ENCODE data around the gene NADSYN1.

NADSYN1 gene

DNA sequence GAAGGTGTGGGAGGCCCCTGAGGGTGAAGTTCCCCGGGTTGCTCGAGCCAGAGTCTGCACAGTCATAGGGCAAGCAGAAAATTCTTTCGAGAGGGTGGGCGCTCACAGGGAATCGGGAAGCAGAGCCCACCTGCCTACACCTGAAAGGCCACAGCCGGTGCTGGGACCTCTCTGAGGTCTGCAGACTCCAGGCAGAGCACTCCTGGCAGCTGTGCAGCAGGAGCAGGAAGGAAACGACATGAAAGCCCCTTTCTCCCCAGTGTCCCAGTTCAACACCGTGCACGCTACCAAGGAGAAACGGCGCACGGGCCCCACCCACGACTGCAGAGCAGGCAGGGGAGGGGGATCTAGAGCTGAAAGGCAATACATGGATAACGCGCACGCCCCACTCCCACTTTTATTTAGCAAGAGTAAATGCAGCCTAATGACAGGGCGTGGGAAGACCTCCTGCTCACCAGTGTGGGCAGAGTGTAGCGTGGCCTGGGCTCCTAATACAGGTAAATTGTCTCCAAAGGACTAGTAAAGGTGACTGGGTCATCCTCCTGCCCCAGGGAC, 18.4 kb upstream of the NADSYN1 start:
- H3K27ac ChIP-seq (ENCODE audit: extremely low read depth, low read depth, low read length), result no peak overlapping the region
- no peak for TF ChIP-seq ZNF24 (tag by site-specific recombination; IDR thresholded peaks at IDR 0.05)
- no peak for TF ChIP-seq HOXC10 (CRISPR knock-in tag; IDR thresholded peaks at IDR 0.05)
- TF ChIP-seq EGR2 (tag by site-specific recombination; IDR thresholded peaks at IDR 0.05; ENCODE audit: low read depth), result 0 out of 2 replicates have a peak, but pooled peaks have one; percentile 21
- TF ChIP-seq ZNF146 (tag by site-specific recombination; IDR thresholded peaks at IDR 0.05), result no peak
- TF ChIP-seq, protein P1, sequence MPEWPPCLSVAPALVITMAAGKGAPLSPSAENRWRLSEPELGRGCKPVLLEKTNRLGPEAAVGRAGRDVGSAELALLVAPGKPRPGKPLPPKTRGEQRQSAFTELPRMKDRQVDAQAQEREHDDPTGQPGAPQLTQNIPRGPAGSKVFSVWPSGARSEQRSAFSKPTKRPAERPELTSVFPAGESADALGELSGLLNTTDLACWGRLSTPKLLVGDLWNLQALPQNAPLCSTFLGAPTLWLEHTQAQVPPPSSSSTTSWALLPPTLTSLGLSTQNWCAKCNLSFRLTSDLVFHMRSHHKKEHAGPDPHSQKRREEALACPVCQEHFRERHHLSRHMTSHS (tag by site-specific recombination; IDR thresholded peaks at IDR 0.05), result no peak
- TF ChIP-seq ZNF501 (tag by site-specific recombination; IDR thresholded peaks at IDR 0.05), result no peak
- peak; percentile 33; the same call in 1 of the 2 replicates for TF ChIP-seq ZFHX2 (tag by site-specific recombination; conservative IDR thresholded peaks at IDR 0.05)
- TF ChIP-seq ZNF426 (tag by site-specific recombination; IDR thresholded peaks at IDR 0.05), result no peak
- TF ChIP-seq, protein P2, sequence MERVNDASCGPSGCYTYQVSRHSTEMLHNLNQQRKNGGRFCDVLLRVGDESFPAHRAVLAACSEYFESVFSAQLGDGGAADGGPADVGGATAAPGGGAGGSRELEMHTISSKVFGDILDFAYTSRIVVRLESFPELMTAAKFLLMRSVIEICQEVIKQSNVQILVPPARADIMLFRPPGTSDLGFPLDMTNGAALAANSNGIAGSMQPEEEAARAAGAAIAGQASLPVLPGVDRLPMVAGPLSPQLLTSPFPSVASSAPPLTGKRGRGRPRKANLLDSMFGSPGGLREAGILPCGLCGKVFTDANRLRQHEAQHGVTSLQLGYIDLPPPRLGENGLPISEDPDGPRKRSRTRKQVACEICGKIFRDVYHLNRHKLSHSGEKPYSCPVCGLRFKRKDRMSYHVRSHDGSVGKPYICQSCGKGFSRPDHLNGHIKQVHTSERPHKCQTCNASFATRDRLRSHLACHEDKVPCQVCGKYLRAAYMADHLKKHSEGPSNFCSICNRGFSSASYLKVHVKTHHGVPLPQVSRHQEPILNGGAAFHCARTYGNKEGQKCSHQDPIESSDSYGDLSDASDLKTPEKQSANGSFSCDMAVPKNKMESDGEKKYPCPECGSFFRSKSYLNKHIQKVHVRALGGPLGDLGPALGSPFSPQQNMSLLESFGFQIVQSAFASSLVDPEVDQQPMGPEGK (tag by site-specific recombination; IDR thresholded peaks at IDR 0.05), result no peak
- no peak for TF ChIP-seq ZNF701 (tag by site-specific recombination; IDR thresholded peaks at IDR 0.05)
- TF ChIP-seq ZNF610 (tag by site-specific recombination; IDR thresholded peaks at IDR 0.05; ENCODE audit: borderline replicate concordance), result no peak
- TF ChIP-seq ZNF112 (tag by site-specific recombination; IDR thresholded peaks at IDR 0.05), result no peak
- CTCF ChIA-PET, result no interaction called here
- H3K4me3 ChIP-seq (ENCODE audit: low read depth, low read length), result no peak overlapping the region
- peaks cover 0 to 42% of the 10 kb centered on the region in 2 experiments; a peak in 2 of 3 replicates for H3K36me3 ChIP-seq (ENCODE audit: control insufficient read depth in 2 of 2, insufficient read depth in 1 of 2, low read length in 2 of 2)
- H3K4me1 ChIP-seq (ENCODE audit: control insufficient read depth, insufficient read depth, low read length), result no peaks in the 10 kb centered on the region
- H3K9me3 ChIP-seq (ENCODE audit: control insufficient read depth, insufficient read depth, low read depth, low read length), result no peaks in the 10 kb centered on the region
- POLR2A ChIA-PET, result interaction anchor here (0.5 kb wide), 1 partner anchor 57 kb away, joined by 3 read pairs; no protein-coding TSS in a partner anchor

DNA sequence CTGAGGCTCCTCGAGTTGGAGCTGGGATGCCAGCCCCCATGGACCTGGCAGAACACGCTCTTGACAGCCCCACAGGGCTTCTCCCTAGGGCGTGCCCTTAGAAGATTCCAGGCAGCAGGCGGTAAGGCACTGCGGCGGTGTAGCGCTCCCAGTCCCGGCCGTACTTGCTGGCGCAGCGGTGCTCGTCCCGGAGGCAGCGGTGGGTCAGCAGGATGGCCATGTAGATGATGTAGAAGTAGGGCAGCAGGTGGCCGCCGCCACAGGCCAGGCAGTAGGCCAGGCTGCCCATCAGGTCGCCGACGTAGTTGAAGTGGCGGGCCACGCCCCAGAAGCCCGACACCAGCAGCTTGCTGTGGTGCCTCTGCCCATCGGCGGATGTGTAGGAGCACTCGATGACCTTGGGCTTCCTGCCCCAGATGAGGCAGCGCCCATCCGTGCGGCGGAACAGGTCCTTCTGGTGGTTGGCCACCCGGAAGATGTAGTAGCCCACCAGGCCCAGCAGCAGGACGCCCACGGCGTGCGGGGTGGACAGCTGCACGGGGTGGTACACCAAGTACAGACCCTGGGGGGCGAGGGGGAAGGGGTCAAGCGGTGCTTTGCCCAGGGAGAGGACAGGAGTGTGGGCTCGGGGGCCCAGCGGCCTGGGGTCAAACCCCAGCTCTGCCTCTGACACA, 17.6 kb upstream of the NADSYN1 start:
- CTCF ChIA-PET, result interaction anchor here (0.6 kb wide), 1 partner anchor 968 kb away, joined by 3 read pairs; no protein-coding TSS in a partner anchor
- no peaks in the 10 kb centered on the region for H3K4me1 ChIP-seq (ENCODE audit: control insufficient read depth, insufficient read depth, low read length)
- peaks cover 3 to 50% of the 10 kb centered on the region in 2 experiments; a peak in 2 of 3 replicates for H3K36me3 ChIP-seq (ENCODE audit: control insufficient read depth in 2 of 2, insufficient read depth in 1 of 2, low read length in 2 of 2)
- no peak for TF ChIP-seq WT1 (tag by site-specific recombination; IDR thresholded peaks at IDR 0.05)
- TF ChIP-seq, protein P3, sequence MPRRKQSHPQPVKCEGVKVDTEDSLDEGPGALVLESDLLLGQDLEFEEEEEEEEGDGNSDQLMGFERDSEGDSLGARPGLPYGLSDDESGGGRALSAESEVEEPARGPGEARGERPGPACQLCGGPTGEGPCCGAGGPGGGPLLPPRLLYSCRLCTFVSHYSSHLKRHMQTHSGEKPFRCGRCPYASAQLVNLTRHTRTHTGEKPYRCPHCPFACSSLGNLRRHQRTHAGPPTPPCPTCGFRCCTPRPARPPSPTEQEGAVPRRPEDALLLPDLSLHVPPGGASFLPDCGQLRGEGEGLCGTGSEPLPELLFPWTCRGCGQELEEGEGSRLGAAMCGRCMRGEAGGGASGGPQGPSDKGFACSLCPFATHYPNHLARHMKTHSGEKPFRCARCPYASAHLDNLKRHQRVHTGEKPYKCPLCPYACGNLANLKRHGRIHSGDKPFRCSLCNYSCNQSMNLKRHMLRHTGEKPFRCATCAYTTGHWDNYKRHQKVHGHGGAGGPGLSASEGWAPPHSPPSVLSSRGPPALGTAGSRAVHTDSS (tag by site-specific recombination; IDR thresholded peaks at IDR 0.05), result no peak
- no peak for TF ChIP-seq ZNF670 (tag by site-specific recombination; IDR thresholded peaks at IDR 0.05; ENCODE audit: low read depth)
- TF ChIP-seq ZSCAN30 (tag by site-specific recombination; IDR thresholded peaks at IDR 0.05), result no peak
- no peak for TF ChIP-seq ZNF521 (tag by site-specific recombination; IDR thresholded peaks at IDR 0.05)
- TF ChIP-seq ZNF311 (tag by site-specific recombination; IDR thresholded peaks at IDR 0.05; ENCODE audit: borderline replicate concordance), result no peak
- TF ChIP-seq ZNF175 (tag by site-specific recombination; IDR thresholded peaks at IDR 0.05), result no peak
- TF ChIP-seq ZNF48 (tag by site-specific recombination; IDR thresholded peaks at IDR 0.05), result no peak
- no peak for TF ChIP-seq GLI2 (tag by site-specific recombination; IDR thresholded peaks at IDR 0.05; ENCODE audit: borderline replicate concordance, low read depth)
- no peak for TF ChIP-seq ZNF529 (tag by site-specific recombination; IDR thresholded peaks at IDR 0.05; ENCODE audit: insufficient replicate concordance)
- no peak for TF ChIP-seq ZNF112 (tag by site-specific recombination; IDR thresholded peaks at IDR 0.05)
- TF ChIP-seq ZNF274 (IDR thresholded peaks at IDR 0.05; ENCODE audit: low read length), result no peak
- no peak for TF ChIP-seq ZNF274 (tag by site-specific recombination; IDR thresholded peaks at IDR 0.05; ENCODE audit: borderline replicate concordance)
- TF ChIP-seq, protein P4, sequence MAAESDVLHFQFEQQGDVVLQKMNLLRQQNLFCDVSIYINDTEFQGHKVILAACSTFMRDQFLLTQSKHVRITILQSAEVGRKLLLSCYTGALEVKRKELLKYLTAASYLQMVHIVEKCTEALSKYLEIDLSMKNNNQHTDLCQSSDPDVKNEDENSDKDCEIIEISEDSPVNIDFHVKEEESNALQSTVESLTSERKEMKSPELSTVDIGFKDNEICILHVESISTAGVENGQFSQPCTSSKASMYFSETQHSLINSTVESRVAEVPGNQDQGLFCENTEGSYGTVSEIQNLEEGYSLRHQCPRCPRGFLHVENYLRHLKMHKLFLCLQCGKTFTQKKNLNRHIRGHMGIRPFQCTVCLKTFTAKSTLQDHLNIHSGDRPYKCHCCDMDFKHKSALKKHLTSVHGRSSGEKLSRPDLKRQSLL (tag by site-specific recombination; IDR thresholded peaks at IDR 0.05), result no peak
- no peak for TF ChIP-seq BCL11A (tag by site-specific recombination; IDR thresholded peaks at IDR 0.05; ENCODE audit: low read depth)
- TF ChIP-seq ZIC2 (tag by site-specific recombination; IDR thresholded peaks at IDR 0.05), result no peak
- no peak overlapping the region for H3K4me3 ChIP-seq (ENCODE audit: low read depth, low read length)
- H3K9me3 ChIP-seq (ENCODE audit: control insufficient read depth, insufficient read depth, low read depth, low read length), result no peaks in the 10 kb centered on the region
- POLR2A ChIA-PET, result interaction anchor here (0.5 kb wide), 1 partner anchor 57 kb away, joined by 3 read pairs; no protein-coding TSS in a partner anchor
- H3K27ac ChIP-seq (ENCODE audit: extremely low read depth, low read depth, low read length), result no peak overlapping the region
